A549 (cell line): Measurements from ENCODE around the gene MAGI2.

Experiments
- RAD21 ChIP-seq, 2 experiments: fragments of >200 bp in 1 of 2; sonication (Bioruptor Twin) in 1 of 2; formaldehyde crosslinking in 1 of 2; IDR thresholded peaks in 1 of 2; conservative IDR thresholded peaks in 1 of 2; 2 replicates in 1 of 2; 3 replicates in 1 of 2; pipeline ENCODE4 v1.6.1; 2012 to 2018; ENCODE audit warnings: inconsistent platforms in 1 of 2
- TF ChIP-seq, protein P1 (sequence below): IDR thresholded peaks from 2 replicates; pipeline ENCODE4 v1.6.1; 2012
- TF ChIP-seq, protein P2 (sequence below): IDR thresholded peaks from 2 replicates; pipeline ENCODE4 v1.6.1; 2012

- TF ChIP-seq, protein P1, sequence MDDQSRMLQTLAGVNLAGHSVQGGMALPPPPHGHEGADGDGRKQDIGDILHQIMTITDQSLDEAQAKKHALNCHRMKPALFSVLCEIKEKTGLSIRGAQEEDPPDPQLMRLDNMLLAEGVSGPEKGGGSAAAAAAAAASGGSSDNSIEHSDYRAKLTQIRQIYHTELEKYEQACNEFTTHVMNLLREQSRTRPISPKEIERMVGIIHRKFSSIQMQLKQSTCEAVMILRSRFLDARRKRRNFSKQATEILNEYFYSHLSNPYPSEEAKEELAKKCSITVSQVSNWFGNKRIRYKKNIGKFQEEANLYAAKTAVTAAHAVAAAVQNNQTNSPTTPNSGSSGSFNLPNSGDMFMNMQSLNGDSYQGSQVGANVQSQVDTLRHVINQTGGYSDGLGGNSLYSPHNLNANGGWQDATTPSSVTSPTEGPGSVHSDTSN: no peak
- no peak for TF ChIP-seq RAD21 (conservative IDR thresholded peaks at IDR 0.05 in 1 of 2, IDR thresholded peaks at IDR 0.05 in 1 of 2)
- TF ChIP-seq, protein P2, sequence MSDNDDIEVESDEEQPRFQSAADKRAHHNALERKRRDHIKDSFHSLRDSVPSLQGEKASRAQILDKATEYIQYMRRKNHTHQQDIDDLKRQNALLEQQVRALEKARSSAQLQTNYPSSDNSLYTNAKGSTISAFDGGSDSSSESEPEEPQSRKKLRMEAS: no peak
Measured at GRCh38 chr7:79300573-79300972, 152.9 kb downstream of the MAGI2 start.
